DOHH2 (cell line): ENCODE results near the gene CEP55.

Experiments used
- H3F3A ChIP-seq: fragments of 200-600 bp; sonication (generic), shearing (Covaris generic); 2 replicates; pipeline ENCODE4 v1.6.0; 2016; ENCODE audit warnings: antibody characterized with exemption, mild to moderate bottlenecking; ENCODE audit not compliant: control insufficient read depth, insufficient read depth
- H3K27ac ChIP-seq: fragments of 200-600 bp; sonication (generic); 2 replicates; pipeline ENCODE4 v1.5.1; 2014; ENCODE audit warnings: low read depth, mild to moderate bottlenecking, low read length, moderate library complexity
- H3K27me3 ChIP-seq: fragments of 200-600 bp; sonication (generic); 2 replicates; pipeline ENCODE4 v1.6.1; 2014; ENCODE audit warnings: mild to moderate bottlenecking, low read length, mixed read lengths; ENCODE audit not compliant: control insufficient read depth
- H3K36me3 ChIP-seq: fragments of 200-600 bp; sonication (generic); 2 replicates; pipeline ENCODE4 v1.6.1; 2014; ENCODE audit warnings: mild to moderate bottlenecking, low read length, moderate library complexity, mixed read lengths; ENCODE audit not compliant: control insufficient read depth
- H3K4me1 ChIP-seq: fragments of 200-600 bp; sonication (generic); 2 replicates; pipeline ENCODE4 v1.6.1; 2014; ENCODE audit warnings: mild to moderate bottlenecking, low read length, mixed read lengths; ENCODE audit not compliant: control insufficient read depth
- H3K4me2 ChIP-seq: fragments of 200-600 bp; sonication (generic); 2 replicates; pipeline ENCODE4 v1.6.0; 2014; ENCODE audit warnings: mild to moderate bottlenecking, low read length, moderate library complexity
- H3K4me3 ChIP-seq: fragments of 200-600 bp; sonication (generic); 2 replicates; pipeline ENCODE4 v1.5.1; 2014; ENCODE audit warnings: mild to moderate bottlenecking, low read length, mixed read lengths
- H3K79me2 ChIP-seq: fragments of 200-600 bp; sonication (generic); 2 replicates; pipeline ENCODE4 v1.6.1; 2014; ENCODE audit warnings: mild to moderate bottlenecking, low read length, mixed read lengths; ENCODE audit not compliant: control insufficient read depth
- H3K9me2 ChIP-seq: fragments of 200-600 bp; sonication (generic); replicated peaks from 2 replicates; pipeline ENCODE4 v1.6.1; 2014; ENCODE audit warnings: mild to moderate bottlenecking, low read length, mixed read lengths; ENCODE audit not compliant: control insufficient read depth
- H3K9me3 ChIP-seq: fragments of 200-600 bp; sonication (generic); 2 replicates; pipeline ENCODE4 v1.6.1; 2014; ENCODE audit warnings: antibody characterized with exemption, low read length, mixed read lengths; ENCODE audit not compliant: control insufficient read depth, insufficient read depth
- H4K20me1 ChIP-seq: fragments of 200-600 bp; sonication (generic); 2 replicates; pipeline ENCODE4 v1.6.0; 2014; ENCODE audit warnings: low read depth, mild to moderate bottlenecking, antibody characterized with exemption, low read length, moderate library complexity; ENCODE audit not compliant: control insufficient read depth, insufficient read depth
- CTCF ChIP-seq: fragments of 200-600 bp; sonication (generic); IDR thresholded peaks from one replicate; pipeline ENCODE4 v1.5.1; 2014; ENCODE audit warnings: antibody characterized with exemption, mild to moderate bottlenecking, low read depth, low read length; ENCODE audit not compliant: poor library complexity, severe bottlenecking
- EZH2phosphoT487 ChIP-seq: fragments of 200-600 bp; sonication (generic); IDR thresholded peaks from 2 replicates; pipeline ENCODE4 v1.6.1; 2017; ENCODE audit warnings: borderline replicate concordance, mild to moderate bottlenecking, antibody characterized with exemption, low read length, moderate library complexity, mixed read lengths

Gene CEP55

DNA sequence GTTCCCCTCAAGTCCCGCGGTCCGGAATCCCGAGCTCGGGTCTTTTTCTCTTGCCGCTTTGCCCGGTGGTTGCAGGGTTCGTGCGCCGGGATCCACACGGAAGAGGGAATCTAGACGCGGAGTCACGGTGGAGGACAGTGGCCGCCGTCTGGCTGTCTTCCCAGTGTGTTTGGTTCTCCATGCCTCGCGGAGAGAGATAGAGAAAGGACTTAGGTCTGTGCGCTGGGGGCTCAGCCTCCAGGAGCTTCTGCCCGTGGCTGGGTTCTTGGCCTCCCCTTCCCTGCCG is 71.6 kb downstream of the CEP55 start:
- Histone ChIP-seq H4K20me1 (no peaks in the 10 kb centered on the region), H3K4me2 (no peak overlapping the region), H3F3A (no peaks in the 10 kb centered on the region), H3K9me2 (no peaks in the 10 kb centered on the region), H3K9me3 (no peaks in the 10 kb centered on the region), H3K4me1 (no peaks in the 10 kb centered on the region), H3K79me2 (no peaks in the 10 kb centered on the region), H3K36me3 (no peaks in the 10 kb centered on the region), H3K27me3 (0 out of 2 replicates have a peak, but pooled peaks cover 4% of the 10 kb centered on the region), H3K27ac (no peak overlapping the region), H3K4me3 (no peak overlapping the region)
- no peak for TF ChIP-seq EZH2phosphoT487
- TF ChIP-seq CTCF: no peak

DNA sequence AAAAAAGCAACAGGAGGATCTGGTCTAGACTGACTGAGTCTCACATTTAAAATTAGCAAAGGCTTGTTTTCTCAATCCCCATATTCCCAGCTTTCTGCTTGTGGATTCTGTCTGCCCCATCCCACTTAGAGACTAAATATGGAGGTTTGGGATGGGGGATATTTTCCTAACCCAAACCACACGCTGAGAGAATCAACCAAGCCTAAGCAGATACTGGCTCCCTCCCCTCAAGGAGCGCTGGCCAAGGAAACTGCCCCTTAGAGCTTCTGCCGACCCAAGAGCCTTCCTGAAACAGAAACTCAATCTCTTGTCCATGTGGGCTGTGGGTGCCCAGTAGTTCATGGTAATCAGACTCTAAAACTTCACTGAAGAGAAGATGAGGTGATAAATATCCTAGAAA is 74.0 kb downstream of the CEP55 start:
- H3K27ac ChIP-seq: no peak overlapping the region
- no peak overlapping the region for H3K4me2 ChIP-seq
- no peaks in the 10 kb centered on the region for H3F3A ChIP-seq
- TF ChIP-seq EZH2phosphoT487: no peak
- no peak for TF ChIP-seq CTCF
- H3K36me3 ChIP-seq: no peaks in the 10 kb centered on the region
- no peak overlapping the region for H3K4me3 ChIP-seq
- H4K20me1 ChIP-seq: no peaks in the 10 kb centered on the region
- H3K27me3 ChIP-seq: peaks cover 9% of the 10 kb centered on the region; the same call in 1 of the 2 replicates
- H3K9me2 ChIP-seq: no peaks in the 10 kb centered on the region
- H3K79me2 ChIP-seq: no peaks in the 10 kb centered on the region
- no peaks in the 10 kb centered on the region for H3K4me1 ChIP-seq
- no peaks in the 10 kb centered on the region for H3K9me3 ChIP-seq

GRCh38 chr10:93572606-93573005 is 76.2 kb downstream of the CEP55 start:
- Histone ChIP-seq H3K36me3 (no peaks in the 10 kb centered on the region), H3K27ac (no peak overlapping the region), H3K79me2 (no peaks in the 10 kb centered on the region), H3F3A (no peaks in the 10 kb centered on the region), H3K9me2 (no peaks in the 10 kb centered on the region), H3K4me1 (no peaks in the 10 kb centered on the region), H3K27me3 (peaks cover 9% of the 10 kb centered on the region; the same call in 1 of the 2 replicates), H3K9me3 (no peaks in the 10 kb centered on the region), H4K20me1 (no peaks in the 10 kb centered on the region), H3K4me3 (no peak overlapping the region), H3K4me2 (no peak overlapping the region)
- TF ChIP-seq EZH2phosphoT487 (no peak), CTCF (no peak)
